ENCODE measurements around the gene TNNI3.
A peak's percentile ranks its signal among the peaks of the same experiment; 100 is the strongest.

The TNNI3 gene

DNA sequence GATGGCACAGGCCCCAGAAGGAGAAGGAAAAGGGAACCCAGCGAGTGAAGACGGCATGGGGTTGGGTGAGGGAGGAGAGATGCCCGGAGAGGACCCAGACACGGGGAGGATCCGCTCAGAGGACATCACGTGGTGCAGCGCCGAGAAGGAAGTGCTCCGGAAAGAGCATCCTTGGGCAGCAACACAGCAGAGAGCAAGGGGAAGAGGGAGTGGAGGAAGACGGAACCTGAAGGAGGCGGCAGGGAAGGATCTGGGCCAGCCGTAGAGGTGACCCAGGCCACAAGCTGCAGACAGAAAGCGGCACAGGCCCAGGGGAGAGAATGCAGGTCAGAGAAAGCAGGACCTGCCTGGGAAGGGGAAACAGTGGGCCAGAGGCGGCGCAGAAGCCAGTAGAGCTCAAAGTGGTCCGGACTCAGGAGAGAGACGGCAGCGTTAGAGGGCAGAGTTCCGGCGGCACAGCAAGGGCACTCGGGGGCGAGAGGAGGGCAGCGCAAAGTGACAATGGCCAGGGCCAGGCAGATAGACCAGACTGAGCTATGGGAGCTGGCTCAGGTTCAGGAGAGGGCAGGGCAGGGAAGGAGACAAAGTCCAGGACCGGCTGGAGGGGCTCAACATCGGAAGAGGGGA lies 41.2 kb downstream of the TNNI3 start:
- H3K79me2 ChIP-seq (ENCODE audit: low read length): peaks cover 54% of the 10 kb centered on the region
- no peaks in the 10 kb centered on the region for H3K9me3 ChIP-seq (replicated peaks; ENCODE audit: insufficient read depth, low read length)
- peak; percentile 34 for DNase-seq
- peak overlapping the region; percentile 79 for H3K4me3 ChIP-seq (ENCODE audit: low read length)
- H3K9me2 ChIP-seq (replicated peaks; ENCODE audit: insufficient read depth, low read length): no peaks in the 10 kb centered on the region
- peak overlapping the region; percentile 93 for H3K4me2 ChIP-seq (ENCODE audit: low read depth, low read length)
- H3K27me3 ChIP-seq (replicated peaks; ENCODE audit: insufficient read depth, low read length): peaks cover 23% of the 10 kb centered on the region
- no peaks in the 10 kb centered on the region for H4K20me1 ChIP-seq (ENCODE audit: insufficient read depth, low read length)
- H3K27ac ChIP-seq (ENCODE audit: low read length): peak overlapping the region; percentile 24; the same call in 1 of the 2 replicates
- H2AFZ ChIP-seq (ENCODE audit: low read length): 0 out of 2 replicates have a peak overlapping the region, but pooled peaks have one; percentile 17
- TF ChIP-seq, protein P1, sequence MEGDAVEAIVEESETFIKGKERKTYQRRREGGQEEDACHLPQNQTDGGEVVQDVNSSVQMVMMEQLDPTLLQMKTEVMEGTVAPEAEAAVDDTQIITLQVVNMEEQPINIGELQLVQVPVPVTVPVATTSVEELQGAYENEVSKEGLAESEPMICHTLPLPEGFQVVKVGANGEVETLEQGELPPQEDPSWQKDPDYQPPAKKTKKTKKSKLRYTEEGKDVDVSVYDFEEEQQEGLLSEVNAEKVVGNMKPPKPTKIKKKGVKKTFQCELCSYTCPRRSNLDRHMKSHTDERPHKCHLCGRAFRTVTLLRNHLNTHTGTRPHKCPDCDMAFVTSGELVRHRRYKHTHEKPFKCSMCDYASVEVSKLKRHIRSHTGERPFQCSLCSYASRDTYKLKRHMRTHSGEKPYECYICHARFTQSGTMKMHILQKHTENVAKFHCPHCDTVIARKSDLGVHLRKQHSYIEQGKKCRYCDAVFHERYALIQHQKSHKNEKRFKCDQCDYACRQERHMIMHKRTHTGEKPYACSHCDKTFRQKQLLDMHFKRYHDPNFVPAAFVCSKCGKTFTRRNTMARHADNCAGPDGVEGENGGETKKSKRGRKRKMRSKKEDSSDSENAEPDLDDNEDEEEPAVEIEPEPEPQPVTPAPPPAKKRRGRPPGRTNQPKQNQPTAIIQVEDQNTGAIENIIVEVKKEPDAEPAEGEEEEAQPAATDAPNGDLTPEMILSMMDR (IDR thresholded peaks at IDR 0.05; ENCODE audit: low read length): no peak
- no peak for TF ChIP-seq EZH2phosphoT487 (IDR thresholded peaks at IDR 0.05; ENCODE audit: low read length)
- TF ChIP-seq EZH2 (optimal IDR thresholded peaks at IDR 0.05; ENCODE audit: low read depth, low read length): no peak
- peak overlapping the region; percentile 72 for H3K9ac ChIP-seq (ENCODE audit: low read length)
- no peaks in the 10 kb centered on the region for H3K36me3 ChIP-seq (replicated peaks; ENCODE audit: insufficient read depth, low read length)
- peaks cover 10% of the 10 kb centered on the region; the same call in 1 of the 2 replicates for H3K4me1 ChIP-seq (ENCODE audit: low read length)
- 0 out of 2 replicates have a peak, but pooled peaks cover 4% of the 10 kb centered on the region for H3F3A ChIP-seq (ENCODE audit: insufficient read depth, low read length)

DNA sequence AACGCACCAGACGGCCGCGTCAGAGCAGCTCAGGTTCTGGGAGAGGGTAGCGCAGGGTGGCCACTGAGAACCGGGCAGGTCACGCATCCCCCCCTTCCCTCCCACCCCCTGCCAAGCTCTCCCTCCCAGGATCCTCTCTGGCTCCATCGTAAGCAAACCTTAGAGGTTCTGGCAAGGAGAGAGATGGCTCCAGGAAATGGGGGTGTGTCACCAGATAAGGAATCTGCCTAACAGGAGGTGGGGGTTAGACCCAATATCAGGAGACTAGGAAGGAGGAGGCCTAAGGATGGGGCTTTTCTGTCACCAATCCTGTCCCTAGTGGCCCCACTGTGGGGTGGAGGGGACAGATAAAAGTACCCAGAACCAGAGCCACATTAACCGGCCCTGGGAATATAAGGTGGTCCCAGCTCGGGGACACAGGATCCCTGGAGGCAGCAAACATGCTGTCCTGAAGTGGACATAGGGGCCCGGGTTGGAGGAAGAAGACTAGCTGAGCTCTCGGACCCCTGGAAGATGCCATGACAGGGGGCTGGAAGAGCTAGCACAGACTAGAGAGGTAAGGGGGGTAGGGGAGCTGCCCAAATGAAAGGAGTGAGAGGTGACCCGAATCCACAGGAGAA lies 42.0 kb downstream of the TNNI3 start:
- Histone ChIP-seq H2AFZ (ENCODE audit: low read length) (no peak overlapping the region), H3K36me3 (replicated peaks; ENCODE audit: insufficient read depth, low read length) (no peaks in the 10 kb centered on the region), H3K9me3 (replicated peaks; ENCODE audit: insufficient read depth, low read length) (no peaks in the 10 kb centered on the region), H3K9ac (ENCODE audit: low read length) (peak overlapping the region; percentile 72; the same call in 1 of the 2 replicates), H3K4me3 (ENCODE audit: low read length) (peak overlapping the region; percentile 79), H3K27ac (ENCODE audit: low read length) (no peak overlapping the region), H4K20me1 (ENCODE audit: insufficient read depth, low read length) (no peaks in the 10 kb centered on the region), H3K27me3 (replicated peaks; ENCODE audit: insufficient read depth, low read length) (peaks cover 15% of the 10 kb centered on the region), H3K9me2 (replicated peaks; ENCODE audit: insufficient read depth, low read length) (no peaks in the 10 kb centered on the region), H3K4me2 (ENCODE audit: low read depth, low read length) (peak overlapping the region; percentile 93), H3K4me1 (ENCODE audit: low read length) (peaks cover 10% of the 10 kb centered on the region; the same call in 1 of the 2 replicates), H3F3A (ENCODE audit: insufficient read depth, low read length) (0 out of 2 replicates have a peak, but pooled peaks cover 4% of the 10 kb centered on the region), H3K79me2 (ENCODE audit: low read length) (peaks cover 56% of the 10 kb centered on the region)
- TF ChIP-seq, protein P1 (IDR thresholded peaks at IDR 0.05; ENCODE audit: low read length): no peak
- TF ChIP-seq EZH2 (optimal IDR thresholded peaks at IDR 0.05; ENCODE audit: low read depth, low read length): no peak
- TF ChIP-seq EZH2phosphoT487 (IDR thresholded peaks at IDR 0.05; ENCODE audit: low read length): no peak
- no peak for DNase-seq

DNA sequence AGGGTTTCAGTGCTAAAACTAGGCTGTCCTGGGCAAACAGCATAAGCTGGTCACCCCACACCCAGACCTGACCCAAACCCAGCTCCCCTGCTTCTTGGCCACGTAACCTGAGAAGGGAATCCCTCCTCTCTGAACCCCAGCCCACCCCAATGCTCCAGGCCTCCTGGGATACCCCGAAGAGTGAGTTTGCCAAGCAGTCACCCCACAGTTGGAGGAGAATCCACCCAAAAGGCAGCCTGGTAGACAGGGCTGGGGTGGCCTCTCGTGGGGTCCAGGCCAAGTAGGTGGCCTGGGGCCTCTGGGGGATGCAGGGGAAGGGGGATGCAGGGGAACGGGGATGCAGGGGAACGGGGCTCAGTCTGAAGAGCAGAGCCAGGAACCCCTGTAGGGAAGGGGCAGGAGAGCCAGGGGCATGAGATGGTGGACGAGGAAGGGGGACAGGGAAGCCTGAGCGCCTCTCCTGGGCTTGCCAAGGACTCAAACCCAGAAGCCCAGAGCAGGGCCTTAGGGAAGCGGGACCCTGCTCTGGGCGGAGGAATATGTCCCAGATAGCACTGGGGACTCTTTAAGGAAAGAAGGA lies 42.9 kb downstream of the TNNI3 start:
- Histone ChIP-seq H3K27ac (ENCODE audit: low read length) (no peak overlapping the region), H3K27me3 (replicated peaks; ENCODE audit: insufficient read depth, low read length) (peaks cover 7% of the 10 kb centered on the region), H3K4me1 (ENCODE audit: low read length) (peaks cover 10% of the 10 kb centered on the region; the same call in 1 of the 2 replicates), H3F3A (ENCODE audit: insufficient read depth, low read length) (0 out of 2 replicates have a peak, but pooled peaks cover 4% of the 10 kb centered on the region), H2AFZ (ENCODE audit: low read length) (no peak overlapping the region), H3K9ac (ENCODE audit: low read length) (no peak overlapping the region), H4K20me1 (ENCODE audit: insufficient read depth, low read length) (no peaks in the 10 kb centered on the region), H3K9me3 (replicated peaks; ENCODE audit: insufficient read depth, low read length) (no peaks in the 10 kb centered on the region), H3K4me2 (ENCODE audit: low read depth, low read length) (no peak overlapping the region), H3K4me3 (ENCODE audit: low read length) (no peak overlapping the region), H3K9me2 (replicated peaks; ENCODE audit: insufficient read depth, low read length) (no peaks in the 10 kb centered on the region), H3K79me2 (ENCODE audit: low read length) (peaks cover 56% of the 10 kb centered on the region), H3K36me3 (replicated peaks; ENCODE audit: insufficient read depth, low read length) (no peaks in the 10 kb centered on the region)
- TF ChIP-seq EZH2phosphoT487 (IDR thresholded peaks at IDR 0.05; ENCODE audit: low read length) (no peak), EZH2 (optimal IDR thresholded peaks at IDR 0.05; ENCODE audit: low read depth, low read length) (no peak)
- TF ChIP-seq, protein P1 (IDR thresholded peaks at IDR 0.05; ENCODE audit: low read length): no peak
- DNase-seq: no peak
